Activated CD4-positive, CD25-positive, alpha-beta regulatory T cell (primary cell): ENCODE measurements around the gene ATP5F1E.
"Not testable (repeated sequence)": the region's sequence is repeated elsewhere in the genome, so short reads cannot be mapped to it uniquely, and the experiment has no call there.

ENCODE experiments used
- DNase-seq, 4 experiments: peaks; one replicate each; lab custom pipeline; 2025; lab: John Stamatoyannopoulos, UW

ATP5F1E gene

DNA sequence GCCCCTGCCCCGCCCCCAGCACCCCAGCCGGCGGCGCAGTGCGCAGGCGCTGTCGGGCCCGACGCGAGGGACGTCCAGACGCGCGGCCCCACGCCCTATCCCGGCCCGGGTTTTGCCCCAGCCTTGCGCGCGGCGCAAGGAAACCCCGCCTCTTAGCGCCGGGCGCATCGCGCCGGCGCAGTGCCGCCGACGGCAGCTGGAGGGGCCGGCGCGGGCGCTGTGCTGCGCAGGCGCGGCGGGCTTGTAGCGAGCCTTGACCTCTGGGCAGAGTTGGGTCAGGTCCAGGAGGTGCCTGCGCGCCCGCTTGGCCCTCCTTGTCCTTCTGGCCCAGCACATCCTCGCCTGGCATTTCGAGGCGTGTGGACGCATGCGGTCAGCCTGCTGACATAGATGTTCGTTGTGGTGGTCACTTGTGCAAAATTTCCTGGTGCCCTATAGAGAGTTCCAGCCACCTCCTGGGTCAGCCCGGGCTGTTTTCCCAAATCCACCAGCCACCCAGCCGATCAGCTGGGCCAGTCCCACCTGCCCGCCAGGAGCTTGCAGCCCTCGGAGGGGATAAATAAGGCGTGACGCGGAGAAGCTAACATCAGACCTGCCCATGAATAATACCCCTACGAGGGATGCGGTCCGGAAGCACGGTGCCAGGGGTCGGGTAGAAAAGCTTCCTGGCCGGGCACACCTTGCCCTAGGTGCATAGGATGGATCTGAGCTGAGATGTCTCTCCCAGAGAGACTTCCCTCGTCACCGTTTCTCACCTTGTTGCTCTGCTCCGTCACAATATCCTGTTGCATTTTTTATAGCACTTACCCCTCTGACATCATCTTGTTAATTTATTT, 10.9 kb upstream of the ATP5F1E start:
- peak; percentile 87 to 94 (median 90) for DNase-seq

DNA sequence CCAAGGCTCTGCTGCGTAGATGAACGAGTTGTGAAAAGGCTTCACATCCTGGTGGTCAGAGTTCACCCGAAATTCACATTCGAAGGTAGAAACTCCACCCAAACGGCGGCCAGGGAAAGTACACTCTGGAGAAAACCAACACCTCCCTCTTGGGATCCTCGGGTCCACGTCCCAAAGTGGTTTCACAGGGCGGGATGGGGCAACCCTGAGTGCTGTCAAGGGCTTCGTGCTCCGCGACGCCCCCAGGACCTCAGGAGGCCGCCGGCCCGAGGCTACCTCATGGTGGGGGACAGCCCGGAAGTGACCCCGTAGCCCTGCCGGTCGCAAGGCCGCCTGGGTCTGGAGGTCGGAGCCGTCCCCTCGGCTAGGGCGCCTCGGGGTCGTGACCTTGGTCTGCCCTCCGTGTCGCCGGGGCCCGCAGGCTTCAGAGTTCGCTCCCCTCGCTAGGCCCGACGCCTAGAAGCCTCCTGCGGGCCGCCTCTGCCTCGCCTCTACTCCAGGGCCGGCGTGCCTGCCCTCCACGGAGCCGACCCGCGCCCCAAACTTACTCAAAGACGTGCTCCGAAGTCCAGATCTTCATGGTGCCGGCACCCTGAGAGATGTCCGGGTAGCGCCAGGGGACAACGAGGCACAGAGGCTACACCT, 10.1 kb upstream of the ATP5F1E start, which contains the start of gene PRELID3B:
Gene PRELID3B, minus strand, starts transcription at position 636 of the 645 bp plus-strand sequence. Its CDS starts 56 bp downstream, at position 580.
- peak in 1 of 4 experiments; percentile 38 for DNase-seq

DNA sequence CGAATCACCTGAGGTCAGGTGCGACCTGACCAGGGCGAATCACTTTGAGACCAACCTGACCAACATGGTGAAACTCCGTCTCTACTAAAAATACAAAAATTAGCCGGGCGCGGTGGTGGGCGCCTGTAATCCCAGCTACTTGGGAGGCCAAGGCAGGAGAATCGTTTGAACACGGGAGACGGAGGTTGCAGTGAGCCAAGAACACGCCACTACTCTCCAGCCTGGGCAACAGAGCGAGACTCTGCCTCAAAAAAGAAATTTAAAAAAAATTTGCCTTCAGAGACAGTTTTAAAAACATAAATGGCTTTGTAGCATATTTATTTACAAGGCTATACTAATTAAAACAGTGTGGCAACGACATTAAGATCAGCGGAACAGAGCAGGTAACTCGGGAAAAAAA, 9.4 kb upstream of the ATP5F1E start:
- DNase-seq = not testable (repeated sequence)

DNA sequence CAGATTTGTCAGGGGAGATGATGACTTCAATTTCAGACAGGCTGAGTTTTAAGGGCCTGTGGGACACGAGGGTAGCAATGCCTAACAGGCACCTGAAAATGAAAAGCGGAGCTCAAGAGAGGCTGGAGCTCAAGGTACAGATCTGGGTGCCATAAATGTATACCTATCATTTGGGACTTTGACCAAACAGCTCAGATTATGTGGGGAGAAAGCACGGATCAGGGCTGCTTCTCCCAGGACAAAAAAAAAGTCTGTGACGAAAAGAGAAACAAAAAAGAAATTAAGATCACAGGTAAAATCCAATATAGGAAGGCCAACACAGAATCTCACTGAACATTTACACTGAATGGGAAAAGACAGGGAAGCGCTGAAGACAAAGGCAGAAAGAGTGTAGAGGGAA, 8.5 kb upstream of the ATP5F1E start:
- no peak for DNase-seq

DNA sequence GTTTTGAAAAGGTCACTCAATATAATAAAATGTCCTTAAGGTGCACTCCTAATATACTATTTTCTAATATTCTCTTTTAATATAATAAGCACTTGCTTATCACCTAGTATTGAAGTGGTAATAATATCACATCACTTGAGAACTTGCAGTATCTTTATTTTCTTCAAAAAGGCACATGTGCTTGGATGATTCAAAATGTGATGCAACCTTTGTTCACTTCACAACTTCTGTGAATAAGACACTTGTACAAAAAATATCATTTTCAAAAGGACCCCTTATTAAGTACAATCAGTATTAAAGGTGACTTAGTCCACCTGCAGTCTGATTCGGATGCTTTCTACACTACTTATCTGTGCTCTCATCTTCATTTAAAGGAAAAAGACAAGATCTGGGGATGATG, 7.1 kb upstream of the ATP5F1E start:
- no peak for DNase-seq

DNA sequence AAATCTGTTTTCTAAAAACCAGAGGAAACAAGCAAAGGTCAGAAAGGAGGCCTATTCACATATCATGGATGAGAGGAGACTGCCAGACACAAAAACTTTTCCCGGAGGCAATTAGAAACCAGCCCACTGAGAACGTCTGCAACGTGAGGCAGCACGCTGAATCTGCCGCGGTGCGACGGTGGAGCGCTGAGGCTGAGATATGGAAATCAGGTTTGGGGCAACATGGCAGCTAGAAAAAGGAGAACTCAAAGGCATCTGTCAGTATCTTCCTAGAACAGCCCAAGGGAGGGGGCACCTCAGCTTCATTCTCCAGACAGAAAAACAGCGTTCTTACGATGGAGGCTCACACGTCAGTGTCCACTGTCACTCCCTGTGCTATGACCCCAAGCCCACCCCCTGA, 5.3 kb upstream of the ATP5F1E start:
- no peak for DNase-seq

DNA sequence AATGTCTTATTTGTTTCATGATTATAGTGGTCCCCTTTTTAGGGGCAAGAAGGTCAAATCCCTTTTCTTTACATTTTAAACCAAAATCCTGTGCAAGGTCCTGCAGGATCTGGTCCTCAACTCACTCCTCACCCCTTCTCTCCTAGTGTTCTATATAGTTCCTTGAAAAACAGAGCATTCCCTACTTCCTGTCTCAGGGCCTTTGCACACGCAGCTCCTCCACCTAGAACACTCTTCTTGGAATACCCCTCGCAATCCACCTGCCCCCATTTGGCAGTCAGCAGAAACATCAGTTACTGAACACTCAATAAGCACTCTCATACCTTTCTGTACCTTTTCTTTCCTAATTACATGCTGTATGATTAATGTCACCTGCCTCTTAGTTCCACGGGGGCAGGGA, 3.2 kb upstream of the ATP5F1E start:
- DNase-seq = no peak

DNA sequence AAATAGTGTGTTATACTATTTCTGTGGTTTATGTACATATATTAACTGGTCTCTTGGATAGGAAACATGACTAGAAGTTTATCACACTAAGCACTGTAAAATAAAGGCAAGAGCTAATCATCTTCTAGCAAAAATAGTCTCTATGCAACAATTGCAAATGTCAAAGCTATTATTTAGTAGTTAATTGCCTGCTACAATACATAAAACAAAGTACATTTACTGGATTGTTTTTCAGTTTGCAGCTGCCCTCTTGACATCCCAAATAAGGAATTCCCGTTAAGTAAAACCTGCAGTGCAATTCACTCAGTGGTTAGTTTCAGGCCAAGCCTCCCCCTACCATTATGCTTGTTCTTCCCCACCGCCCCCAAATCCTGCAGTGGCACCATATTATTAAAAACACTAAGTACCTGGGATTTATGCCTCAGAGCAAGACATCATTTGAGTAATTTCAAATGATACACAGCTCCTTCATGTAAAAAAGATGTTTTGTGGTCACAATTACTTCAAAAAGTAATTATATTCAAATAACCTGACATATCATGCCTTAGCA, 1.6 kb upstream of the ATP5F1E start:
- DNase-seq = no peak

DNA sequence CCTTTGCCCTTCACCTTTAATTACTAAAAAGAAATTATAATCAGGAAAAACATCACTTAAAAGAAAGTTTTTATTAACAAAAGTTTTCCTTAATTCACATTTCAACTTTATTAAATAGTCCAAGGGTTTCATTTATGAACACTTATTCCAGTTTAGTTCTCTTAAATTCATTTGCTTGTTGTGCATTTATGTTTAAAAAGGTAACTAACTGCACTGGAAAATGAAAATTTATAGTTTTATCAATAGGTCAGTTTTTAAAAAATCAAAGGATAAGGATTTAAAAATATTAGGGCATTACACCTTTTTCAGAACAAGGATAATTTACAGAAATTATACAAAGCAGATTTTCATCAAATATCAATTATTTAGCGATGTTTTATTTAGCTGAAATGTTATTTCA, 958 bp upstream of the ATP5F1E start:
- DNase-seq = no peak

DNA sequence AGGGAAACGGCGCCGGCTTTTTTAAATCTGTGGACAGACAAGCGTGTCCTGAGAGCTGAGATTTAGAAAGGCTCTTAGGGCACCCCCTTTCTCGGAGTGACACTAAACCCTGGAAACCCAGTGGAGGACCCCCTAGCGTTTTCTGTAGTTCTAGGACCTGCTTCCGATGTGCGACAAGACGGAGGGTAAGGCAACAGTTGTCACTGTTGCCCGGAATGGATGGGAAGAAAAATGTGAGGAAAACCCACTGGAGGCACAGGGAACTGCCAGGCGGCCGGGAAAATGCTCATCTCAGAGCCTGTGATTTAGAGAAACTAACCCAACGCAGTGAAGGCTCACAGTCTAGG, 551 bp upstream of the ATP5F1E start:
- no peak for DNase-seq

DNA sequence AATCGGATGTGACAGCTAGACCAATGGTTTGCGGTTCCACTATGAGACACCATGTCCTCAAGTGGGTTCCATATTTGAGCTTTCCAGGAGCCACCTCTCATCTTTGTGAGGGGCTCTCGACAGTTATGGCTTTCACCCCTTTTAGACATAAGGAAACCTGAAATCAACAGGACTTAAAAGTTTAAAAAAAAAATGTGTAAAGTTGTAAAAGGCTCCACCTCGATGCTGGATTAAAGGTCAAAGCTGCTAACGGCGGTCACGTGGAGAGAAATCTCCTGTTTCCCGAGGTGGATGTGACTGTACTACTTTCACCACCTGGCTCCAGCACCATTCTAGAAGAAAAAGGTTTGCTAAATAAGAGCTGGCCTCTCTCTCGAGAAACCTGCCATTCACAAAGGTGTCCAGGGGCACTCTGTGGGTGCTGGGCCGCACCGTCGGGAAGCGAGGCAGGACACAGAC, 542 bp downstream of the ATP5F1E start:
- no peak for DNase-seq

DNA sequence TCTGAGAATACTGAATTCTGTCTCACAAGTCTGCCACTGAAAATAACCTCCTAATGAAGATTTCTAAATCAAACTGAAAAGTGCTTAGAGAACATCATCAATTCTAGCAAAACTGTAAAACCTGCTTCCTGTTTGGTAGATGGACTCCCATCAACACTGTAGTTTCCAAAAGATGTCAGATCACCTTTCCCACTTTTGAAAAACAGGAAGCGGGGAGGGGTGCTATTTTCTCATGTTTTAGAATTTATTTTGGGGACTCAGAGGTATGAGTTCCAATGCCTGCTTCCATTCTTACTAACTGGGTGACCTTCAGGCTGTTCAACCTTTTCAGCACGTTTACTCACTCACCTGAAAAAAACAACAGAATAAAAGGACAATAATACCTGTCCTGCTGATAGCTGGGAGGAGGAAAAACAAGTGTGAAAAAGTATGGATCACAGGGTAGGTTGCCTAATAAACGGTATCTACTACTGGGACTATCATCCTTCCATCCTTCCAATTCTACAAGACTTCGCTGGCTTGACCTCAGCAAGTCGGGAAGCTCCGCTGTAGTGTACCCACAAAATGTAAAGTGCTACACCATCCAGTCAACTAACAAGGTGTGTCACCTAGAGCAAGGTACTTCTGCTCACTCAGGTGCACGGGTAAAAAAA, 1.1 kb downstream of the ATP5F1E start:
- DNase-seq = no peak

DNA sequence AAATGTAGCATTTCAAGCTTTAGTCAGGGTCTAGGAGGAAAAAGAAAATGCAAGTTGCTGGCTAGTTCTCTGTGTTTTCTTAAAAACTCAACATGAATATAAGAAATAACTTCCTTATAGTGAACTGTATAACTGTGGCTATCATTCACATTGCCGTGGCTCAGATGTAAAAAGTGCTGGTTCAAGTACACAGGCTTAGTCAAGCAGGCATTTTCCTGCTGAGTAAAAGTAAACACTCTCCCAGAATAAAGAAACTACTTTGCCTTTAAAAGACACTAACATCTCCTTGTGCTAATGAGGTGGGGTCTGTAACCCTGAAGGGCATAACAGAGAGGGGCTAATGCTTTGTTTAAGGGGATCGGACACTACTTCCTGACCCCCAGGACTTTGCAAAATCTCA, 3.3 kb downstream of the ATP5F1E start:
- no peak for DNase-seq

DNA sequence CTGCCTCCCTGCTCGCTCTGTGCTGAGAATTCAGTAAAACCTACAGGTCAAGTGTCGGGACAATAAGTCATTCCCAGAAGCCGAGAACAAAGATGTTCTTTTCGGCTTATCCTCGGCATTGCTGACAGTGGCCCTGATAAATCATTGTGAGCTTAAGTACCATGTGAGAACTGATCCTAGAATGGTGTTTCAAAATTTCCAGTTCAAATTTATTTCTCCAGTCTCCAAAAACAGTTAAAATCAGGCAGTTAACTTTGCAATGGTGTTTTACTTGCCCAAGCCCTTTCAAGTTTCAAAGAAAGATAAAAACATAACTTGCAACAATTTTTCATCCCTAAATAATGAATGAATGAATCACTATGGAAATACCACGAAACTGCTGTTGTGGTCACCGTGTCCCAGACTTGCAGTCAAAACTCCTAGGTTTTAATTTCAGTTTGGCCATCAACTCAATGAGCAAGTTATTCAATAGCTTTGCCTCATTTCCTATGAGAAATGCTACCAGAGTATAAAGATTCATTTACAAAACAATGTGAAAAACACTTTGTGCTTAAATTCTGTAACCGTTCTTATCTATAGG, 4.3 kb downstream of the ATP5F1E start:
- no peak for DNase-seq

DNA sequence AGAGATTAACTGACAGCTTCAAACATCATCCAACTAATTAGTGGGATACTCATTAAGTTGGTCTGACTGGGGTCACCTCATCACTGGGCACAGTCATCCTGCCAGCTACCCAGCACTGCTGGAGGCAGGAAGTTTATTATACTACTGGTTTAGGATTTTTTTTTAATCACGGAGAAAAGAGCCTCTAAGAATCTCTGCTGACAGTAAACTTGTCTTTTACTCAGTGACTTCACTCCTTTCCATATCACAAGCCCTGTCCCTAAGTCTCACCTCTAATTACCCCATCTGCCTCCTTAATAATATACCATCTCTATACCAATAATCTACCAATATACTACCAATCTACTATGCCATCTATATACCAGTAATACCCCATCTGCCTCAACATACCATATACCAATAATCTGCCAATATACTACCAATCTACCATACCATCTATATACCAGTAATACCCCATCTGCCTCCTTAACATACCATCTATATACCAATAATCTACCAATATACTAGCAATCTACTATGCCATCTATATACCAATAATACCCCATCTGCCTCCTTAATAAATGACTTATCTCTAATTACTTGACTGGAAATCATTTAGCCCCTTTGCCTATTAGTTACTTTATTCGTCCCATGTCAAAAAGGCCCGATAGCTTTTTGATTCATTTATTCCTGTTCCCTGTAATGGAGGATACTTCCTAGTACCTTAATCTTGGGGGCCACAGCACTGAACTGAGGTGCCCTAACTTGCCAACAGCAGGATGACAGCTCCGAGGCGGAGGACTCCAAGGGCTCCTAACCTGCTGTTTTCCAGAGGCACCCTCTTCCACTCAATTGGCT, 5.0 kb downstream of the ATP5F1E start:
- DNase-seq = no peak

DNA sequence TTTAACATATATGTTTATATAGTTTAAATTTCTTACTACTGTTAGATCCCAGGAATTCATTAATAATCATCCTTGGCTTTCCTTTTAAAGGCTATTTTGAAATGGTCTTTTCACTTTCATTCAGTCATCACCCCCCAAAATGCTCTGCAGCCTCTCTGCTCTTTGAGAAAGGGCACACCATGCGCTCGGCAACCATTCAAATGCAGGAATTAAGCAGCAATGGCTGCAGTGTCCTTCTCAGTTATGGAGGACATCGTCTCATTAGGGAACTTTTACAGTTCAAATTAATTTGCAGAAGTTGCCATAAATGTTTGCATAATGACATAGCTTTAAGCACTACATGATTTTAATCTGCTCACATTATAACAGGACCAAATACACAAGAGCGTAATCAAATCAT, 6.6 kb downstream of the ATP5F1E start:
- no peak for DNase-seq

DNA sequence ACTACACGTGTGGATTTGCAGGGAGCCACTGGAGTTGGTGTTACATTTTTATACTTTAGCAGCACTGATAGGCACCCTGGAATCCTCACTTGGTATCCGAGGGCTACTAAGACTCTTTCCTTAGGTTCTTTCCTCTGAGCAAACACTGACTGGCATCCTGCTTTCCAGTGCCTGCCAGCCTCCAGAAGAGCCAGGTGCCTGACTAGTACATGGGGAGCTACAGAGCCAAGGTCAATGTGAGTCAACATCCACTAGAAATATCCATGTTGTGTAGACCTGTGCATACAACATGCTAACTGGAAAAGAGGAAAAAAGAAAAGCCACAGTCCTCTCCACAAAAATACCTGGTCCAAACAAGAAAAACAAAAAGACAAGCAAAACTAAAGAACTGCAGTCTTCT, 7.0 kb downstream of the ATP5F1E start:
- no peak for DNase-seq

DNA sequence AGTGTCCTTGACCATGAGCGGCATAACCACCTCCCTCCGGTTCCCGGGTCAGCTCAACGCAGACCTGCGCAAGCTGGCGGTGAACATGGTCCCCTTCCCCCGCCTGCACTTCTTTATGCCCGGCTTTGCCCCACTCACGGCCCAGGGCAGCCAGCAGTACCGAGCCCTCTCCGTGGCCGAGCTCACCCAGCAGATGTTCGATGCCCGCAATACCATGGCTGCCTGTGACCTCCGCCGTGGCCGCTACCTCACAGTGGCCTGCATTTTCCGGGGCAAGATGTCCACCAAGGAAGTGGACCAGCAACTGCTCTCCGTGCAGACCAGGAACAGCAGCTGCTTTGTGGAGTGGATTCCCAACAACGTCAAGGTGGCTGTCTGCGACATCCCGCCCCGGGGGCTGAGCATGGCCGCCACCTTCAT, 8.0 kb downstream of the ATP5F1E start:
- DNase-seq = no peak

DNA sequence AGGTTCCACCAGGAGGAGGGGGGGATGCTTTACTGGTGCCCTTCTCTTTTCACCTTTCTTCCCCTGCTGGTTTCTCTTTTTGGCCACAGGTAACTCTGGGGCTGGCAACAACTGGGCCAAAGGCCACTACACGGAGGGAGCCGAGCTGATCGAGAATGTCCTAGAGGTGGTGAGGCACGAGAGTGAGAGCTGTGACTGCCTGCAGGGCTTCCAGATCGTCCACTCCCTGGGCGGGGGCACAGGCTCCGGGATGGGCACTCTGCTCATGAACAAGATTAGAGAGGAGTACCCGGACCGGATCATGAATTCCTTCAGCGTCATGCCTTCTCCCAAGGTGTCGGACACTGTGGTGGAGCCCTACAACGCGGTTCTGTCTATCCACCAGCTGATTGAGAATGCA, 8.5 kb downstream of the ATP5F1E start:
- DNase-seq = no peak

DNA sequence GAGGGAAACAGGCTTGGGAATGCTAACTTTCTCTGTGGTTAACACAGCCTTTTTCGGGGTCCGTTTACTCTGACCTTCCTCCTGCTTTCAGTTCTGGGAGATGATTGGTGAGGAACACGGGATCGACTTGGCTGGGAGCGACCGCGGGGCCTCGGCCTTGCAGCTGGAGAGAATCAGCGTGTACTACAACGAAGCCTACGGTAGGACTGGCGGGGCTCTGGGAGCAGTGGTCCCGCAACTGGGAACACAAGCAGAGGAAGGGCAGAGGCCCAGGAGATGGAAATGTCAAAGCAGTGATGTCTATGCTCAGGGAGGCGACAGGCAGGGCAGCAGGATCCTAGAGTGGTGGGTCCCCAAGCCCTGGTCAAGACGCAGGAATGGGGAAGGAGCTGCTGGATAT, 9.4 kb downstream of the ATP5F1E start:
- no peak for DNase-seq

DNA sequence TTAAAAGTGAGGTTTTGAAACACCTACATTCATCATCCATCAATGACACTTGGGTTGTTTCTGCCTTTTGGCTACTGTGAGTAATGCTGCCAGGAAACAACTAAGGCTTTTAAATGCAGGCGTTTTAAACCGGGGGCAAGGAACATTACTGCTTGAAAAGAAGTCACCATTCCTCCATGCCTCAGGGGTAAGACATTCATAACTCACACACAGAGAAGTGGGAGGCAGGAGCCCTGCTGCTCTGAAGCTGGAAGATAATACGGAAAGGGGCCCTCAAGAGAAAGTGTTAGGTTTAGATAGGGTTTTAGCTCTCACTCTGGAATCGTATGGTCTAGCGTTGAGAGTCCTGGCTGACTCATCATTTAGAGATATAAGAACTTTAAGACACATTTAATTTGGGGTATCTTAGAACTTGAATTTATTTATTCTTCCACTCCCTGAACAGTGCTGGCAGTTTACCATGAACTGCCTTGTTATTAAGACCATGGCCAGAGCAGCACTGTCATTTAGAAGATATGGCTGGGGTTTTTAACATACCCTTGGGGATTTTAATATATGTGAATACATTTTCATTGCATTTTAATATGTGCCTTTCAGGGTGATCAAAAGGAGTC, 11.1 kb downstream of the ATP5F1E start:
- no peak for DNase-seq
